Testis (tissue), 2 donors: ENCODE measurements around the gene TFF2.

Source experiments
- CTCF ChIP-seq, 3 experiments: fragments of 450-650 bp in 2 of 3; fragments of 200-600 bp in 1 of 3; sonication (generic) in 1 of 3; IDR thresholded peaks; one replicate each; pipeline ENCODE4 v1.5.1; 2016 to 2019; ENCODE audit warnings: antibody characterized with exemption in 3 of 3, mild to moderate bottlenecking in 2 of 3, moderate library complexity in 1 of 3
- POLR2A ChIP-seq: fragments of 450-650 bp; IDR thresholded peaks from one replicate; pipeline ENCODE4 v1.6.1; 2017; ENCODE audit warnings: antibody characterized with exemption, mild to moderate bottlenecking, moderate library complexity

- no peak for TF ChIP-seq POLR2A
- TF ChIP-seq CTCF (IDR thresholded peaks at IDR 0.05) = no peak
These were observed 1.8 kb upstream of the TFF2 start for GRCh38 chr21:42352441-42353095.
